ENCODE measurements around the gene UGCG. TPM values are rescaled to one million over a fixed set of nuclear protein-coding genes. Genes with fewer than 3 reads are reported as not detected.

The UGCG gene
- total and polyA plus RNA-seq, 9 of the 15 experiments (the other 6 are each of a cell fraction or from before 2014, with no cell fraction given) = 20.0 to 40.3 (median 29.2) TPM

GRCh38 chr9:111896942-111897600 is 457 bp downstream of the UGCG start (continued):
- TF ChIP-seq ZBTB11 (CRISPR knock-in tag; IDR thresholded peaks at IDR 0.05) = peak in 1 of 3 experiments; percentile 39; a peak in 1 of 6 replicates
- TF ChIP-seq TAF9B (IDR thresholded peaks at IDR 0.05; ENCODE audit: partially characterized antibody) = no peak
- TF ChIP-seq ZNF589 (CRISPR knock-in tag; IDR thresholded peaks at IDR 0.05; ENCODE audit: low read depth) = 0 out of 2 replicates have a peak, but pooled peaks have one; percentile 49
- TF ChIP-seq ZNF75A (CRISPR knock-in tag; IDR thresholded peaks at IDR 0.05) = no peak
- TF ChIP-seq SAP30 (IDR thresholded peaks at IDR 0.05; ENCODE audit: borderline replicate concordance, insufficient read depth, low read depth, low read length, poor library complexity, severe bottlenecking) = peak; percentile 84
- TF ChIP-seq HMGXB4 (CRISPR knock-in tag; IDR thresholded peaks at IDR 0.05) = peak; percentile 74; the same call in 1 of the 2 replicates
- peak; percentile 53; the same call in 1 of the 2 replicates for TF ChIP-seq GATAD2A (IDR thresholded peaks at IDR 0.05)
- TF ChIP-seq RFX7 (CRISPR knock-in tag; IDR thresholded peaks at IDR 0.05) = no peak
- TF ChIP-seq LARP7 (IDR thresholded peaks at IDR 0.05) = no peak
- TF ChIP-seq XRCC3 (IDR thresholded peaks at IDR 0.05) = no peak
- peak; percentile 90 for TF ChIP-seq ZNF766 (CRISPR knock-in tag; conservative IDR thresholded peaks at IDR 0.05)
- no peak for TF ChIP-seq ZNF134 (CRISPR knock-in tag; conservative IDR thresholded peaks at IDR 0.05)
- no peak for TF ChIP-seq ZNF77 (CRISPR knock-in tag; IDR thresholded peaks at IDR 0.05)
- no peak for TF ChIP-seq FOXA3 (CRISPR knock-in tag; conservative IDR thresholded peaks at IDR 0.05 in 1 of 2, IDR thresholded peaks at IDR 0.05 in 1 of 2)
- TF ChIP-seq POLR2G (IDR thresholded peaks at IDR 0.05; ENCODE audit: low read depth, low read length) = no peak
- no peak; the same call in 1 of the 2 replicates for TF ChIP-seq BHLHE40 (IDR thresholded peaks at IDR 0.05; ENCODE audit: low read length)
- TF ChIP-seq MEIS2 (IDR thresholded peaks at IDR 0.05; ENCODE audit: partially characterized antibody) = no peak
- no peak for TF ChIP-seq TFAP4 (CRISPR knock-in tag; IDR thresholded peaks at IDR 0.05; ENCODE audit: borderline replicate concordance)
- TF ChIP-seq ZNF232 (CRISPR knock-in tag; IDR thresholded peaks at IDR 0.05) = no peak
- no peak for TF ChIP-seq ZNF121 (CRISPR knock-in tag; conservative IDR thresholded peaks at IDR 0.05)
- peak; percentile 76; the same call in 1 of the 2 replicates for TF ChIP-seq GABPA (tag; conservative IDR thresholded peaks at IDR 0.05; ENCODE audit: low read depth)
- TF ChIP-seq ZC3H4 (CRISPR knock-in tag; IDR thresholded peaks at IDR 0.05; ENCODE audit: borderline replicate concordance) = no peak
